ENCODE measurements around the gene CC2D2B.
A peak's percentile ranks its signal among the peaks of the same experiment; 100 is the strongest.
"Not testable (repeated sequence)": the region's sequence is repeated elsewhere in the genome, so short reads cannot be mapped to it uniquely, and the experiment has no call there.

CC2D2B gene

DNA sequence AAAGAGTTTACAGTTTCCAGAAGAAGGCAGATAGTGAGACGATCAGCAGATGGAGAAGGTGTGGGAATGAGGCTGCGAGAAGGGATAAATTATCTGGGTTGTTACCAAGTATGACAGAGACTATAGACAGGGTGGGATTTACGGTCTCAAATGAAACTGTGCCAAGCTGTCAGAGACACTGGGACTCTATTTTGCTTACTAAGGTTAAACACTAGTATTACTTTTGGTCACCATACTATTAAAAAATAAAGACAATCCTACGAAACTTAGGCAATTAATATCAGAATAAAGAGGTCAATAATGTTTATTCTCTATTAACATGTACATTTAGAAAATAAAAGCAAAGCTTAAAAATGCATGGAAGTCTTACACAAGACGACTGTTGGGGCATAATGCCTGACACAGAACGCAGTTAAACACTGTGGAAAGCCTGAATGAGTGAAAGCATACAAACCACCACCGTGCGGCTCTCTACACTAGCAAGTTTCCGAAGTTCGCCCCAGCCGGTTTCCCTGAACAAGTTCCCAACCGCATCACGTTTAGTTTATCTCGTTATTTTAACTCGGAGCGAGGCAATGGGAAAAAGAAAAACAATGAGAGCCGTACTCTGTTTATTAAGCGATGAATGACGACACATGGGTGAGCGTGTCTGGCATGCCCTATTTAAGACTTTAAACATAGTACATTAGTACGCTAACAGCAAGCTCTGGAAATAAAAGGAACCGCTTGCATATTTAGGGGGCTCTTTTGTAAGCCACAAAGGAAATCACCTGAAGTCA is 909 bp upstream of the CC2D2B start:
- no peak for DNase-seq

DNA sequence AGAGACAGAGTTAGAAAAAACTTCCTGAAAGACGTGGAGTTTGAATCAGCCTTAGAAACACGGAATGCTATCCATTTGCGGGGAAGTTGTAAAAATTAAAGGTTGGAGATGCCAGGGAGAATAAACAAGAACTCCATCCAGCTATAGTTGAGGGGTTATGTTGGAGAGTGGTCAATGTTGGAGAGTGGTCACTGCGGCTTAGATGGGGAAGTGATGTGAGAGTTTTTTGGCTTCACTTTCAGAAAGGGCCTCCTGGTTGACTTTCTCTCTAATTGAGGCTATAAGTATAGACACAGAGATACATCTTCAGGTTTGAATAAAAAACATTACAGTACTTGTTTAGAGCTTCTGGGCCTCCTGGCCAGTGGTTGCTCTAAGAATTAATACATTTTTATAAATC is 675 bp downstream of the CC2D2B start:
- DNase-seq, result no peak

DNA sequence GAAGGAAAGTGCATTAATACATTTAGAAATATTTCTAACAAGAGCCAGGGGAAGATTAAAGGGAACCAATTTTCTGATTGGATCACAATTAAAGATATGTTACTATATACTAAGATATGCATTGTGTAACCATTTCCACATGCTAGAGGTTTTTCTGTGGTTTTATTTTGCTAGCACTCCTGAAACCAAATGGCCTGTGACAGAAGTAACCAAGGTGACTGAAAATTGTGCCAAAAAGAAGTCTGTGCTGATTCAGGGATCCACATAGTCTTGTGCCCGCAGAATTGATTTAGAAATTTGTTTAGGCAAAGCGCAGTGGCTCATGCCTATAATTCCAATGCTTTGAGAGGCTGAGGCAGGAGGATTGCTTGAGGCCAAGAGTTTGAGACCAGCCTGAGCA is 1.8 kb downstream of the CC2D2B start:
- no peak for DNase-seq

DNA sequence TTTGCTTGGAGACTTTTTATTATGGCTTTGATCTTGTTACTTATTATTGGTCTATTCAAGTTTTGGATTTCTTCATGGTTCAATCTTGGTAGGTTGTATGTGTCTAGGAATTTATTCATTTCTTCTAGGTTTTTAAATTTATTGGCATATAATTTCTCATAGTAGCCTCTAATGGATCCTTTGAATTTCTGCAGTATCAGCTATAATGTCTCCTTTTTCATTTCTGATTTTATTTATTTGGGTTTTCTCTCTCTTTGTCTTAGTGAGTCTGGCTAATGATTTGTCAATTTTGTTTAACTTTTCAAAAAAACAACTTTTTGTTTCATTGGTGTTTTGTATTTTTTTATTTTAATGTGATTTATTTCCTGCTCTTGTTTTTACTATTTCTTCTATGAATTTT is 8.3 kb downstream of the CC2D2B start:
- DNase-seq, result not testable (repeated sequence)

DNA sequence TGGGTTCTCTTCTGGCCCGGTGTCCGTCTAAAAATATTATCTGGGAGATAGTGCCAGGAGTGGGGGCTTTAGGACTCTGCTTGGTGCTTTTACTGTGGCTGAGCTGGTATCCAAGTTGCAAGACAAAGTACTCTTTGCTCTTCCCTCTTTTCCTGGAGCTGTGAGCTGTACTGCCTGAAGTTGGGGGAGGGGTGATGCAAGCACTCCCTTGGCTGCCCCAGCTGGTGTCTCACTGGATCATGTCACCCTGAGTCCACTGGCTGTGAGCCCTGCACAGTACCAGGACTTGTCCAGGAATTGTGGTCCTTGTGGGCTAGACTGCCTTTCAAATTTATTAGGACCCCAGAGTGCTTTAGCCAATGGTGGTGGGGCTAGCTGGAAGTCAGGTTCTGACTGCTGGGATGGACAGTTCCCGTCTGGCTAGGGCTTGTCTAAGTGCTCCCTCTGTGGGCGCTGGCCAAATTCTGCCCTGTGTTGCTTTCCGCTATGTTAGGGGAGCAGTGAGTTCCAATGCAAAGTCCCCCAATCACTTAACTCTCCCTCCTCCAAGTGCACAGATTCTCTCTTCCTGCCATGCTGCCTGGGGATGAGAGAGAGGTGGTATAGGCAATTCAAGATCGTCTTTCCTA is 13.1 kb downstream of the CC2D2B start:
- DNase-seq, result no peak

DNA sequence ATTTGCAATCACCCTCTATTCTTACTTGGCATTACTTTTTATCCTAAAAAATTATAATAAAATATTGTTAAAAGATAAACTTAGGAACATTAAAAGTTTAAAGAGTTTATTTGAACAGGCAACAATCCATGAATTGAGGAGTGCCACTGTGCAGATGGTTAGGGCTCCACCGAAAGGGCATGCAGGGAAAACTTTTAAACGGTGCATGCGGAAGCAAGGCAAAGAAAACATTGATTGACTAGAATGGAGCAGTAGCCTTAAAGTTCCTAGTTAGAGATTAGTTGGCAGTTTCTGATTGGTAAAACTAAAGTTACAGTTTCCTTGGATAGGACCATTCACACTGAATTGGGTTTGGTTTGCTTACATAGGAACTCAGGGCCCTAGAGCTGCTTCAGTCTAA is 17.3 kb downstream of the CC2D2B start:
- DNase-seq, result no peak

DNA sequence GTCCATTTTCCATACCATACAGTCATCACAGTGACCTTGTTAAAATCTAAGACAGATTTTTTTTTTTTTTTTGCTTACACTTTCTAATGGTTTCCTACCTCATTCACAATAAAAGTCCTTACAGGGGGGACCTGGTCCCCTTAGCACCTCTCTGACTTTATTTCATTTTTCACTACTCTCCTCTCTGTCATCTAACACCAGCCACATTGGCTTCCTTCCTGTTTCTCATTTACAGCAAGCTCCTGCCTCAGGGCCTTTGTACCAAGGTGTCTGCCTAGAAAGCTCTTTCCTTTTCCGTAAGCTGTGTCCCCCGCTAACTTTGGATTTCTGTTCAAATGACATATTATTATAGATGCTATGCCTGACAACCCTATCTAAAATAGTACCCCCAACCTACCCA is 27.7 kb downstream of the CC2D2B start:
- DNase-seq, result no peak

DNA sequence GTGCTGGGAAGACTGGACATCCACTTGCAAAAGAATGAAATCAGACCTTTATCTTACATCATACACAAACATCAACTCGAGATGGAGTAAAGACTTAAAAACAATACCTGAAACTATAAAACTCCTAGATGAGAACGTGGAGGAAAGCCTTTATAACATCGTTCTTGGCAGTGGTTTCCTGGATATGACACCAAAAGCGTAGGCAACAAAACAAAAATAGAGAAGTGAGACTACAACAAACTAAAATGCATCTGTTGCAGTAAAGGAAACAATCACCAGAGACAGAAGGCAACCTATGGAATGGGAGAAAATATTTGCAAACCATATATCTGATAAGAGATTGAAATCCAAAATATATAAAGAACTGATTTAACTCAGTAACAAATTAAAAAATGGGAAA is 33.3 kb downstream of the CC2D2B start:
- no peak for DNase-seq

DNA sequence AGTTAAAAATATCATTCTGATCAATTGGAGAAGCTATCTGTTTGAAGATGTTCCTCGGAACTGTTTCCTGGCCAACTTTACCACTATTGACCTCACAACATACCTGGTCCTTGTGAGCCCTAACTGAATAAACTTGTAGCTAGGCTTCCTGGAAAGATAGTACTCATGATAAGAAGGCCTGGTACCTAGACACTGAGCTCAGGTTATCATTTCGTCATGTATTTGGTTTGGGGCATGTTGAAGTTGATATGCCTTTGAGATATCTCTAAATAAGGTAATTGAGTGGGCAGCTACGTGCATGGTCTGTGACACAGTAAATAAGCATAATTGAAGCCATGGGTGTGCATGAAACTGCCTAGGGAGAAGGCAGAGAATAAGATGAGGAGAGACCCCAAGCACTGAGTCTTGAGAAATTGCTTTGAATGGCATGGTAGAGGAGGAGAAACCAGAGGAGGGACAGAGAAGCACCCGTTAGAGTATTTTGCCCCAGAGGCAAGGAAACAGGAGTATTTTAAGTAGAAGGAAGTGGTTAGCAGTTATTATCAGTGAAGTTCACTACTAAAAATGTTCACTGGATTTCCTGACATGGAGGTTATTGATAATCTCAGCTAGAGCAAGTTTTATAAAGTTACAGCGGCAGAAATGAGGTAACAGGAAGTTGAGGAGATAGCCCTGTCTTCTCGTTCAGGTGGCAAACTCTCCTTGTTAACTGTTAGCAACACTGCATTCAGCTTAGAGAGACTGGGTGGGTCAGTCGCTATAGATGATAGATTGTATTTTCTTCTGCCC is 55.6 kb downstream of the CC2D2B start:
- no peak for DNase-seq

DNA sequence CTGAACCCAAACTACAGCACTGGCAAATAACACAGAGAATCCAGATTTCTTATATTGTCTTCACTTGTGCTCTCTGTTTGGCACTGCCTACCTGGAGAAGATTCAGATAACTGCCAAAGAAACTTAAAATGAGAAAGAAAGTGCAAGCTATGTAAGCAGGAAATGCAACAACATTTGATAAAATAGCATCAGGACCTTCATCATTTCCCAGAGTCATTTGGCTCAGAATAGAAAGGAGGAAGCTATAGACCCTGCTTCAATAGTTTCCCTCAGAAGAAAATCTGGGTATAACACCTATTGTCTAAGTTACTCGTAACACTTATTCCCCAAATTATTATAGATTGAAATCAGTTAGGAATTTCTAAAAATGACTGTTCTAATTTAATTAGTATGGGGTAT is 56.2 kb downstream of the CC2D2B start:
- no peak for DNase-seq

DNA sequence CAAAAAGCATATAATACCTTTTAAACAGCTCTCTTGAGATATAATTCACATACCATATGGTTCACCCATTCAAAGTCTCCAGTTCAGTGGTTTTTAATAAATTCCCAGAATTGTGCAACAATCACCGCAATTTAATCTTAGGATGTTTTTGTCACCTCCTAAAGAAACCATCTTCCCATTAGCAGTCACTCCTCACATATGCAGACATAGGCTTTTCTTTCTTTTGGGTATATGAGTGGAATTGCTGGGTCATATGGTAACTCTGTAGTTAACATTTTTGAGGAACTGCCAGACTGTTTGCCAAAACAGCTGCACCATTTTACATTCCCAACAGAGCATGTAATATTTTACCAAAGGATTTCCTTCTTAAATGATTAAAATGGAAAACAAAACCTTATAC is 57.0 kb downstream of the CC2D2B start:
- no peak for DNase-seq

DNA sequence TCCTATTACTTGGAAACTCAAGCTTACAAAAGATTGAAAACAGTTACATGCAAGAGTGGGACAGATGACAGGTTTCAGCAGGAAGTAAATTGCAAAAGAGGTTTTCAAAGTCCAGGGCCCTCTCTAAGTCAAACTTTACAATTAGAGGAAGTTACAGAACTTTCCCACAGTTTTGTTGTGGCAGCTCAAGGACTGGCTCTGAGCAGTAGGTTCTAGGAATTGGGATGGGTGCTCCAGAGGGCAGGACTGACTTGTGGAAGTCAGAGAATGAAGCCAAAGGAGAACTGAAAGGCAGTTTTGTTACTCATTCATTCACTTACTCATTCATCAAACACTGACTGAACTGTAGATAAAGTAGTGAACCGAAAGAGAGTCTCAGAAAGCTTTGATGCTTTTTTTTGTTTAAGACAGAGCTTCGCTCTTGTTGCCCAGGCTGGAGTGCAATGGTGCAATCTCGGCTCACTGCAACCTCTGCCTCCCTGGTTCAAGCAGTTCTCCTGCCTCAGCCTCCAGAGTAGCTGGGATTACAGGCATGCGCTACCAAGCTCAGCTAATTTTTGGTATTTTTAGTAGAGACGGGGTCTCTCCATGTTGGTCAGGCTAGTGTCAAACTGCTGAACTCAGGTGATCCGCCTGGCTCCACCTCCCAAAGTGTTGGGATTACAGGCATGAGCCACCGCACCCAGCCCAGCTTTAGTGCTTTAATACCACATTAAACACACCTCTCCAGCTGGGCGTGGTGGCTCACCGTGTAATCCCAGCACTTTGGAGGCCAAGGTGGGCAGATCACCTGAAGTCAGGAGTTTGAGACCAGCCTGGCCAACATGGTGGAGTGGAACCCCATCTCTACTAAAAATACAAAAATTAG is 68.8 kb downstream of the CC2D2B start:
- peak; percentile 33 for DNase-seq

DNA sequence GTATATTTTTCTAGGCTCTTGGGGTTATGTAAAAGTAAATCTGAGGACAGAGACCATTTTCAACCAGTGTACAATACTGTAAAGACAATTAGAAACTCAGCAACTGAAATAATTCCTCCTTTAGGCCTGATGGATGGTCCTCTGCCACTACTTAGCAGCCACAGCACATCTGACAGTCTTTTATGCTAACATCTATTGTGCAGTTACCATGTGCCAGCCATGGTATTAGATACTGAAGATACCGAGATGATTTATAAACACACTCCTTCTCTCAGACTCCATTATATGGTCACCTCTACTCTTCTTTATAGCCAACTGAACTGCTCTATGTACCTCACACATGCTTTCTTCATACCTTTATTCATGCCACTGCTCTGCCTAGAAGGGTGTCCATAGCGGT is 74.4 kb downstream of the CC2D2B start:
- DNase-seq, result no peak

DNA sequence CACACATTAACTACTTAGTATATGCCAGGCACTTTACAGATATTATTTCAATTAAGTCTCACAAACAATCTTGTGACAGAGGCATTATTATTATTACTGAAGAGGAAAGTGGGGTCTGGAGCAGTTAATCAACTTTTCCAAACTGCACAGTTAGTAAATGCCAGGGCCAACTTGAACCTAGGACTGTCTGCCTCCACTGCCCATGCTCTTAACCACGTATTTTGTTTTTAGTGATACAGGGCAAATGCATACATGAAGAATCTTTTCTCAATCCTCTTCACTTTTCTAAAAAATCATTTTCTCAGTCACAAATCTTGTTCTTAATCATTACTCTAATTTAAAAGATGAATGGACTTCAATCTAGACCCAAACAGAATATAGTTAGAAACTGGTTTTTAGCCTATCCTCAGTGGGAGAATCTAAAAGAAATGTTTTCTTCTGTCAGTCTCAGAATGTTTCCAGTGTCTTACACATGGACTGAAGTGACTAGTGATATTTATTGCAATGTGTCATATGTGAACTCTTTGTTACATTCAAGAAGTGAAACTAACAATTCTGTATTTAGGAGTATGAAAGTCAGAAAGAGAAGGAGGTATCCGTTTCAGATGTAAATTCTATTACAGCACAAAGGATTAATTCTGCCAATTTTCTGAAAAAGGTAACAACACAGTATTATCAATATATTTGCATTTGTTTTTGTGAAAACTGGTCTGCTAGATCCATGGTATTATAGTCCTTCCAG is 80.1 kb downstream of the CC2D2B start:
- DNase-seq, result no peak

DNA sequence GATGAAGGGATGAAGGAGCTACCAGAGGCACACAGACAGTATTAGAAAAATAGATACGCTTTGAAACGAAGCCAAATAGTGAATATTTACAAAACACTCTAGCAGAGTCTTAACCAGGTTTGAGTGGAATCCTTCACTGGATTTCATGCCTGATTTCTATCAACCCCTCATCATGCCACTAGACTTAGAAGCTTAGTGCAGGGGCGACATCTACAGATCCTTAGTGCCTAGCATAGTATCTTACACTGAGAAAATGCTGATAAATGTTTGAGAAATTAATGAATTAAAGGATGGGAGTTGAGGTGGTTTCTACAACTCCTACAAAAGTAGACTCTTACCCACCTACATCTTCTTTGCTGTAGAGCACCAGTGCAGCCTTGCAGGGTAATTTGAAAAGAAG is 80.9 kb downstream of the CC2D2B start:
- DNase-seq, result no peak

DNA sequence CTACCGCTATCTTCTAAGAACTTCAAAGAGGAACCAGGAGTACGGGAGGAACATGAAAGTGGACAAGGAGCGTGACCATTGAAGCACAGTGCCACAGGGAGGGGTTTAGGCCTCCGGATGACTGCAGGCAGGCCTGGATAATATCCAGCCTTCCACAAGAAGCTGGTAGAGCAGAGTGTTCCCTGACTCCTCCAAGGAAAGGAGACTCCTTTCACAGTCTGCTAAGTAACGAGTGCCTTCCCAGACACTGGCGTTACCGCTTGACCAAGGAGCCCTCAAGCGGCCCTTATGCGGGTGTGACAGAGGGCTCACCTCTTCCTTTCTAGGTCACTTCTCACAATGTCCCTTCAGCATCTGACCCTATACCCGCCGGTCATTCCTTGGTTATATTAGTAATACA is 86.6 kb downstream of the CC2D2B start:
- DNase-seq, result not testable (repeated sequence)

DNA sequence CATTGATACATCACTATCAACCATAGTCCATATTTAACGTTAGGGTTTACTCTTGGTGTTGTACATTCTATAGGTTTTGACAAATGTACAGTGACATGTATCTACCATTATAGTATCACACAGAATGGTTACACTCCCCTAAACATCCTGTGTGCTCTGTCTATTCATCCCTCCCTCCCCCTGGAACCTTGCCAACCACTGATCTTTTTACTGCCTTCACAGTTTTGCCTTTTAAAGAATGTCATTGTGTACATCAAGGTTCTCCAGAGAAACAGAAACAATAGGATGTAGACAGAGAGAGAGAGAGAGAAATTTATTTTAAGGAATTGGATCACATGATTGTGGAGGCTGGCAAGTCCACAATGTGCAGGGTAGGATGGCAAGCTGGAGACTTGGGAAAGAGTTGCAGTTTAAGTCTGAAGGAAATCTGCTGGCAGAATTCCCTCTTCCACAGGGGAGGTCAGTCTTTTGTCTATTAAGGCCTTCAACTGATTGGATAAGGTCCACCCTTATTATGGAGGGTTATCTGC is 90.5 kb downstream of the CC2D2B start:
- no peak for DNase-seq

DNA sequence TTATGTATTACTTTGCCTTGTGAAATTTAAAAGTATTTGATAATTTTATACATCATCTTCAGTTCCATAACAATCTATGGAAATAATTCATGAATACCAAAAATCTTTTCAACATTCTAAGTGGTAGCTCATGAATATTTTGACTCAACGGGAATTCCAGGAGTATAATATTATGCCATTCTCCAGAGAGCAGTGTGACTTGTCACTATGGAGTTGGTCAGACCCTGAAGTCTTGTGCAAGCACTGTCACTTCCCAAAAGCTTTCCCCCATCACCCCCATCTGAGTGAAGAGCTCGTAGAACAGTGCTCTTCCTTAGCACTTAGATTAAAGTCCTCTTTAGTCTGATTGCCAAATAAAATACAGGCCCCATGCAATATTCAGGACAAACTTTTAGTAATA is 106.2 kb downstream of the CC2D2B start:
- DNase-seq, result no peak

DNA sequence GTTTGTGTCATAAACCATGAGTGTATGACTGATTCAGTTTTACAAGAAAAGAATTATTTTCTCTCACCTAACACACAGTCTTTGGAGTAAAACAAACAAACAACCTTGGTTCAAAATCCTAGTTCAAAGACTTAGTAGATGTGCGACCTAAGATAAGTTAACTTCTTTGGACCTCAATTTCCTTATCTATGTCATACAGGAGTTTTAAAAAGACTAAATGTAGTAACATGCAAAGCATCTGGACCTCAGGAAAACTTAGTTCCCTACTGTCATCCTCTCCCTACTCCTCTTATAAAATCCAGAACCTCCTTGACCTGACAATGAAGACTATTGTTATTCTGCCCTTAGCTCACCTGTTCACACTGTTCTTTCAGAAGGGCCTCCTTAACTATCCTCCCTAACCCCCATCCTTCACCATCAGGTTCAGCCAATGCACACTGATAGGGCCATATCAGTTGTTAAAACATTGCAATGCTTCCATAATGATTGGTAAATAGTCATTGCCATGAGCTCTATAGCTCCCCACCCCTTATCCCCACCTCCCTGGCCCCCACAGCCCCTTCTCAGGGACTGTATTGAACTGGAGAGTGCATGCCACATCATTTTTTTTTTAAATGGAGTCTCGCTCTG is 106.8 kb downstream of the CC2D2B start:
- DNase-seq, result no peak

DNA sequence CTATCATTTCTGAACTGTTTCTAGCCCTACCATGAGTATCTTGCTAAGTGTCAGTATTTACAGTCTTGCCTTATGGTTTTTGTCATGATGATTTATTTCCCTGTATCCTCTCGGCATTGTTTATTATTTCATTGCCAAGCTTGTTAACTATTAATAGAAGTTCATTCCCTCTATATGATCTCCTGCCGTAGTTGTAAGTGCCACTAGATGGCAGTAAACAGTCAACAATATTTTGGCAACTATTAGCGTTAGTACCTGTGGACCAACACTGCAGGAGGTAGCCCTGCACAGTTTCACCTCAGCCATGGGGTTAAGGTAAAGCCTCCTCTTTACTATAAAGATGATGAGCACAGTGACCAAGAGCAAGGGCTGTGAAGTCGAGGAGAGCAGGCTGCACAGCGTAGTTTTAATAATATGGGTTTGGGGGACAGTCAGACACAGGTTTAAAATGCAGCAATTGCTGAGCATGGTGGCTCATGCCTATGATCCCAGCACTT is 109.5 kb downstream of the CC2D2B start:
- DNase-seq, result no peak

DNA sequence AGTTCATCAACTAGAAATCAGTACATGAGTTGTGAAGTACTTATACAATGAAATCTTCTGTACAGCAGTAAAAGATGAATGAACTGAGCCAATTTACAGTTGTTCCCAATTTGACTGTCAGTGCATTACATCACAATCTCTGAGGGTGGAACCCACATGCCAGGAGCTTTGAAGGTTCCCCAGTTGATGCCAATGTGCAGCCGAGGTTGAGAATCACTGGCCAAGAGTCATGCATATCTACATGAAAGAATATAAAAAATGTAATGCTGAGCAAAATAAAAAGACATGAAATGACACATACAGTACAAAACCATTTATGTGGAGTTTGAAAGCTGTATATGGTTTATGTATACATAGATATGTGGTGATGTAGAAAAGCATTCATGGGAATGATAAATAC is 113.6 kb downstream of the CC2D2B start:
- DNase-seq, result no peak

Measured in SIG-M5 (cell line).